Breast epithelium (tissue), 3 donors: ENCODE measurements around the gene THPO.

ENCODE experiments used
- CTCF ChIP-seq, 3 donors: fragments of 450-650 bp; IDR thresholded peaks; one replicate each; pipeline ENCODE4 v1.5.1; 2016 to 2017; ENCODE audit warnings: antibody characterized with exemption in 3 of 3, mild to moderate bottlenecking in 3 of 3, moderate library complexity in 3 of 3
- POLR2A ChIP-seq: fragments of 450-650 bp; IDR thresholded peaks from one replicate; pipeline ENCODE4 v1.6.1; 2016; ENCODE audit warnings: antibody characterized with exemption, mild to moderate bottlenecking, moderate library complexity

GRCh38 chr3:184381261-184382224 is 3.5 kb upstream of the THPO start:
- no peak for TF ChIP-seq POLR2A
- no peak for TF ChIP-seq CTCF (IDR thresholded peaks at IDR 0.05)
